GM19099 (cell line): ENCODE results near the gene DNAH8.

Experiments
- POLR2A ChIP-seq: IDR thresholded peaks from 3 replicates; pipeline ENCODE4 v1.6.1; 2011; ENCODE audit warnings: low read depth; ENCODE audit not compliant: insufficient read length; ENCODE audit errors: extremely low read depth

DNAH8 gene

DNA sequence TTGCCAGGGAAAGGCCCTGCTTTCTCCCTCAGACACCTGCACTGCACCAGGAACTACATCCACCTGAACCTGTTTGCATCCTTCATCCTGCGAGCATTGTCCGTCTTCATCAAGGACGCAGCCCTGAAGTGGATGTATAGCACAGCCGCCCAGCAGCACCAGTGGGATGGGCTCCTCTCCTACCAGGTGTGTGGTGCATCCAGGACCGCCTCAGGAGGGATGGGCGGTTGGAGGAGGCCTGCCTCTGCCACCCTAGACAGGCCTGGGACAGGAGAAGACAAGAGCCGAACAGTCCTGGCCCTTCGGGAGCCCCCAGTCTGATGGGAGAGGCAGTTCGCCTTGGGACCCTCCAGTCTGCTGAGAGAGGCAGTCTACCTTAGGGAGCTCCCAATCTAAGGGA, 357.7 kb downstream of the DNAH8 start:
- TF ChIP-seq POLR2A: no peak

DNA sequence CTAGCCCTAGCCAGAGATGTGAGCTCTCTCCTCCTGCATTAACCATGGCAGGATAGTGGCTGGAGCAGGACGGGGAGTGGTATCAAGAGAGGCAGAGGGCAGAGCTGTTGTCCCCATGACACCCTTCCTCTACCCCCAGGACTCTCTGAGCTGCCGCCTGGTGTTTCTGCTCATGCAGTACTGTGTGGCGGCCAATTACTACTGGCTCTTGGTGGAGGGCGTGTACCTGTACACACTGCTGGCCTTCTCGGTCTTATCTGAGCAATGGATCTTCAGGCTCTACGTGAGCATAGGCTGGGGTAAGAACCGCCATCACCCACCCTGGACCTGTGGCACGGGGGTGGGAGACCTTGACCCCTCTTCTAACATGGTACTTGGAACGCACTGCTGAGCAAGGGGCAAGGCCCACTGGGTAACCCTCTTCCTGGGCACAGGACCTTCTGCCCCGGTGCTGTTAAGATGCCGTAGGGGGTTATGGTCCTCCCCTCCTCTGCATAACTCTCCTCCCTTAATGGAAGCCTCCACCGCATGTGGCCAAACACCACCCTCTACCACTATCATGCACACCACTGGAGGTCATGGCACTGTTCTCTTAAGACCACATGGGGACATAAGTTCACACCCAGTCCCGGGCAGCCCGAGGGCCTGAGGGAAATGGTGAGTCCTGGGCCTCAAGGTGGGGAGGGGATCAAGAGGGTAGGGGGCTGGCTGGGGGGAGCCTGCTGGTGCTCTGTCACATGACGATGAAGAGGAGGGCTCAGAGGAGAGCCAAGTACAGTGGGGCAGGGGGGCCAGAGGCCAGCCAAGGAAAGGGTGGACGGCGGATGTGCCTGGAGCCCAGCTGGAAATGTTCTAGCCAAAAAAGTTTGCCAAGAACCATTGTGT, 358.6 kb downstream of the DNAH8 start:
- no peak for TF ChIP-seq POLR2A

DNA sequence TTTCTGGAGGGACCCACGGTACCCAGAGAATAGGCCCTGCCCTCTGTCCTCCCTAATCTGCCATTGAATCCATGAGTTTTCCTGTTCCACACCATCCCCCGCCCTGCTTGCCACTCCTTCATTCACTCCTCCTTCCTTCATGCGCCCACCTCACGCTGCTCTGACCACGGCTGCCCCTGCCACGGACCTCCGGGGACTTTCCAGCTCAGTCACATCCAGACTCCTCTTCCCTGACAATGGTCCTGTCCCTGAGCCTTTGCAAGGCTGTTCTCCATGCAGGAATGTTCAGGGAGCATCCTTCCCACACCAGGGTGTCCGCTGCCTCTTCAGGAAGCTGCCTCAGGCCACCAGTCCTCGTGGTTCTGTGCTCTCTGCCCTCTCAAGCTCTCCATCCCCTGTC, 359.4 kb downstream of the DNAH8 start:
- TF ChIP-seq POLR2A: no peak

DNA sequence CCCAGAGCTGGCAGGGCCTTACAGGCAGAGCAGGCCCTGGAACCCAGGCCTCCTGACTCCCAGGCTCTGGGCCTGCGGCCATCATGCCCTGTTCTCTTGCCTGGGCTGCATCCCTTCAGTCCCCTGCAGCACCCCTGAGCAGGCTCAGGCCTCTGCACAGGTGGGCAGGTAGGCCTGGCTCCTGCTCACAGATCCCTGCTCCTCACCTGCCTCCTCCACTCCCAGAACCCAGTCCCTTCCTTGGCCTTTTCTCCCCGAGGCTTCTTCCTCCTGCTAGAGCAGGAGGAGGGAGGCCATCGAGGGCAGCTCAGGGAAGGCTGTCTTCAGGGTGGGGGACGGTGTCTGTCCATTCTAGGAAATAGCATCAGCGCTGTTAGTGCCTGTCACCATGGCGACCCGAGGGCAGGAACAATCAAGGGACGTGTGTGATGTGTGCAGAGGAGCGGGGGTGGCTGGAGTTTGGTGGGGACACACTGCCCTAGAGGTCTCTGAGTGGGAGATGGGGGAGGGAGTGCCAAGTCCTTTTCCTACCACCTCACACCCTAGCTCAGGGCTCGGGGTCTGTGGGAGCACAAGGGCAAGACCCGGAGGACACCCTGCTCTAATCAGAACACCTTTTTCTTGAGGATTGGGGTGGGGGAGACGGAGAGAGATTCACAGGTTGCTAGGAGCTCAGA, 360.0 kb downstream of the DNAH8 start:
- TF ChIP-seq POLR2A: no peak

DNA sequence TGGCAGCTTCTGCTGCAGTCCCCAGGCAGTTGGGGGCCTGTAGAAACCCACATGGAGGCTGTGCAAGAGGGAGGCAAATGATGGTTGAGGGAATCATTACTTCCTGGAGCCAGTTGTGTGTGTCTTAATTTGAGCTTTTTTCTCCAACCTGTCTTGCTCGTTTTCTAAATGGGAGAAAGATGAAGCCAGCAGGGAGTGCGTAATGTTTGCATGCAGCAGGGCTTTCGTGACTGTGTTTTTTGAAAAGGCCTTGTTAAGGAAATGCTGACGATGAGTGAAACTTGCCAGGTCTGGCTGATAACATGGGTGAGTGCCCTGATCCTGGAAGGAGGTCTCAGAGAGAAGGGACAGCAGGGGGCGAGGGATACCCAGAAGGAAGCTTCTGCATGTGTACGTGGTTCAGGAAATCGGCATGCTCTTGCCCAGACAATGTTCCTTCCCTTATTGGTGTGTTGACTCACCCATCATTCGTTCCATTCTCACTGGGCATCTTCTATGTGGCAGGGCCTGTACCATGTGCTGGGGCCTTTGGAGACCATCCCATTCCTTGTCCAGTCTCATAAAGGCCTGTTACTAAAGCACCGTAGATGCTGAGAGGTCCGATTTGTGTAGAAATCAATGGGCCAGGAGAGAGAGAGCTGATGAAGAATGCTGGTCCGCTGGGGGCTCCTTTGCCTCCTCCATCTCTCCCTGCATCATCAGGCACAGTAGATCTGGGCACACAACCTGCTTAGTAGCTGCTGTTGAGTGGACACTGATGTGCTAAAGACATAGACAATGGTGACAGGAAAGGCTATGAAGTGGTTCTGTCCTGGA, 360.9 kb downstream of the DNAH8 start:
- TF ChIP-seq POLR2A: no peak

DNA sequence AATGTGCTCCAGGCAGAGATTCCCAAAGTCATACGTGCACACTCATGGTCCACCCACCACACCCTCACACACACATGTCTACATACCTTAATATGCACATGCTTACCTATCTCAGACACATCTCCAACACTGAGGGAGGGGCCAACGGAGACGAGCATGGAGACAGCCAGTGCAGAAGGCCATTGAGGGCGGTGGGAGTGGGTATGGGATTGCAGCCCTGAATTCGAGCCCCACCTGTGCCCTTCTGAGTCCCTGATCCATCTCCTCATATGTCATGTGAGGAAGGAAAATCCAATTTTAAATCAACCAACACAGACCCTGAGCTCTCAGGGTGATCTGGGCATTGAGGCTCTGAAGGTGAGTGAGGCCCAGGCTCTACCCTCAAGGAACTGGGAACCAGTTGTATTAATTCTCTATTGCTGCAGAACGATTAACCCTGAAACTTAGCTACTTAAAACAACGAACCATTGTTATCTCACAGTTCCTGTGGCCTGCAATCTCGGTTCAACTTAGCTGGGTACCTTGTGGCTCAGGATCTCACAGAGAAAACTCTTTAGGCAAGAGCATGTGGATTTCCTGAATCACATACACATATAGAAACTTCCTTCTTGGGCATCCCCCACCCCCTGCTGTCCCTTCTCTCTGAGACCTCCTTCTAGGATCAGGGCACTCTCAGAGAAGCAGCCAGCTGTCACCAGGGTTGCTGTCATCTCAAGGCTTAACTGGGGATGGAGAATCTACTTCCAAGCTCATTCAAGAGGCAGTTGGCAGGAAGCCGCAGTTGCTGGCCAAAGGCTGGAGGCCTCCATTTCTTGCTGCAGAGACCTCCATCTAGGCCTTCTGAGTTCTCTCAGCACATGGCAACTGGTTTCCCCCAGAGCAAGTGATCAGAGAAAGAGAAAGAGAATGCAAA, 361.8 kb downstream of the DNAH8 start:
- TF ChIP-seq POLR2A: no peak

DNA sequence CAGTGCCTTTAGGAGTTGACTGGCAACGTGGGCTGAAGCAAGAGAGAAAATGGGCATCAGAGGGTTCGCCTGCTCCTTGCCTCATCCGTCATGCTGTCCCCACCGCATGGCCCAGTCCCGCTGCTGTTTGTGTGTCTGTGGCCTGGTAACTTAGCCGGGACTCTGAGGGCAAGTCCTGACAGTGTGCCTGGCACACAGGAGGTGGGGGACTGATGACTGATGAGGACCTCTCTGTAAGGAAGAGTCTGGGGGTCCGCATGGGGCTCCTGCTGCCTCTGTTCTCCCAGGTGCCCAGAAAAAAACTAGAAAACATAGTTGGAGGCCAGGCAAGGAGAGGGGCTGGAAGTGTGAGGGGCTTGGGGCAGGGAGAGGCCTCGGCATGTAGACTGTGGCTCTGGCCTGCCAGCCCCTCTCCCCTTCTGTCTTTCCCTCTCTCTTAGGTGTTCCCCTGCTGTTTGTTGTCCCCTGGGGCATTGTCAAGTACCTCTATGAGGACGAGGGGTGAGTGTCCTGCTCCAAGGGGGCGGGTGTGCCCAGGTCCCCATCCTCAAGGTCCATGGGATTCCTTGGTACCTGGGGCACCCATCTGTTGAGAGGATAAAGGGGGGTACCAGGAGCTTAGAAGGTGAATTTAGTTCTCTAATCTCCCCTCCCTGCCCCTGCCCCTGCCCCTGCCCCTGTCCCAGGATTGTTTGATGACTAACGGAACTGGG, 362.9 kb downstream of the DNAH8 start:
- no peak for TF ChIP-seq POLR2A

DNA sequence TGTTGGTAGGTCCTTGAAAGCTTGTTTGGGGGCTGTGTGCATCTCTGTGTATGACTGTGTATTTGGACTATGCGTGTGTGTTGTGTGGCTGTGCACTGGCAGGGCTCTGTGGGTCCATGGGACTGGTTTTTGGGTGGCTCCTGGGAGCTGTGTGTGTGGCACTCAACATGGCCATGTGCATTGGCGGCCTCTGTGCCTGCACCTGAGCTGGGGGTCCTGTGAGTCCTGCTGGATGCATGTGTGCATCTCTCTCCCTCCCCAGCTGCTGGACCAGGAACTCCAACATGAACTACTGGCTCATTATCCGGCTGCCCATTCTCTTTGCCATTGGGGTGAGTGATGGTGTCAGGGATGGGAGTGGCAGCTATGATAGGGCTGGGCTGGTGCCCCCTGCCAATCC, 363.6 kb downstream of the DNAH8 start:
- no peak for TF ChIP-seq POLR2A

DNA sequence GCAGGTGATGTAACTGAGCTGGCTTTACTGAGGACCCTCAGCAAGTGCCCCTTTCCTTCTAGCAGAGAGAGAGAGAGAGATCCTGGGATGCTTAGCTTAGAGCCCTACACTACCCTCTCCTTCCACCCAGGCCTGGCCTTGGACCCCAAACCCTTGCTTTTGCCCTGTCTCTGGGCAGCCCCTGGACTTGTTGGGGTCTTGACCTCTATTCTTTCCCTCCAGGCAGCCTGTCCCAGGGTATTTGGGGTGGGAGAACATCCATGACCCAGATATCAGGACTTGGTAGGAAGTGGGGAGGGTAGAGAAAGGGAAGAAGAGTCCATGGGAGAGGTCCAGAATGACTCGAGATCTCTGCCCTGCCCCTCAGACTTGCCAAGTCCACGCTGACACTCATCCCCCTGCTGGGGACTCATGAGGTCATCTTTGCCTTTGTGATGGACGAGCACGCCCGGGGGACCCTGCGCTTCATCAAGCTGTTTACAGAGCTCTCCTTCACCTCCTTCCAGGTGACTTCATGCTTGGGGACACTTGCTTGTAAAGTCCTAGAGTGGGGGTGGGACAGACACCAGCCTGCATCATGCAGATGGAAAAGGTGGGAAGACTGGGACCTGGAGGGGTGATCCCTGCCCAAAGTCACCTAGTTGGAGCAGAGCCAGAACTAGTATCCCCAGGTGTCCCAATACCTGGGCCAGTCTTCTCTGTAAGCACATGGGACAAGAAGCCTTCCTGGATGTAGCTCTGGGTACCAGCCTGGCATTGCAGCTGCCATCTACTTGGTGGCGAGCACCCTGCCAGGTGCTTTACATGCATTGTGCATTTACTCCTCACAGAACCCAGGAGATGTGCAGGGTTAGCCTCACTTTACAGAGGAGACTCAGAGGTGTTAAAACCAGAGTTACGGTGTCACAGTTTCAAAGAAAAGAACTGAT, 364.4 kb downstream of the DNAH8 start:
- TF ChIP-seq POLR2A: no peak
